ENCODE data around the gene FLCN. TPM values are rescaled to one million over a fixed set of nuclear protein-coding genes. Genes with fewer than 3 reads are reported as not detected.

The FLCN gene
- total and polyA plus RNA-seq, 10 of the 15 experiments (the other 5 are each of a cell fraction or from before 2014, with no cell fraction given), result 1.1 to 24.7 (median 10.4) TPM

- H3K4me1 ChIP-seq (ENCODE audit: control insufficient read depth, insufficient read depth, low read length), result peaks cover 14% of the 10 kb centered on the region
- H3K27me3 ChIP-seq (replicated peaks in 1 of 2; ENCODE audit: control insufficient read depth in 2 of 2, insufficient read depth in 2 of 2, low read length in 1 of 2), result no peaks in the 10 kb centered on the region
- no TSS peak for BruUV-seq (replicated peaks)
- H3K4me3 ChIP-seq, result peak within 1 kb of the TSS; percentile 67
- intact Hi-C loops (cut with micrococcal nuclease; ENCODE audit: unreplicated experiment), result no loop called here
- peak within 1 kb of the TSS; percentile 95 for H2AFZ ChIP-seq (ENCODE audit: control insufficient read depth, low read depth, low read length)
- FAIRE-seq (peak; percentile 98), DNase-seq (ENCODE audit: low read depth, low spot score) (peak; percentile 84), ATAC-seq (peak; percentile 96)
- H3K4me2 ChIP-seq (ENCODE audit: control insufficient read depth, insufficient read depth), result peak within 1 kb of the TSS; percentile 96
- peak within 1 kb of the TSS; percentile 97 for H3K27ac ChIP-seq (ENCODE audit: control insufficient read depth, insufficient read depth)
- peaks cover 0 to 3% of the 10 kb centered on the region in 2 experiments; a peak in 1 of 4 replicates for H3K36me3 ChIP-seq (ENCODE audit: control insufficient read depth in 2 of 2, insufficient read depth in 2 of 2, low read length in 1 of 2)
- SMC1A ChIA-PET (ENCODE audit: uncharacterized antibody, unreplicated experiment), result interaction anchor here (0.9 to 2.8 kb wide), 4 partner anchors 19 to 744 kb away, joined by 3 to 12 read pairs (median 4); no protein-coding TSS in a partner anchor
- peak within 1 kb of the TSS; percentile 98 for H3K9ac ChIP-seq (ENCODE audit: control insufficient read depth, insufficient read depth, low read length)
- CTCF ChIA-PET, result interaction anchor here (0.6 to 2.8 kb wide), 6 partner anchors 11 to 187 kb away, joined by 3 to 13 read pairs (median 3); no protein-coding TSS in a partner anchor
- peaks cover 48% of the 10 kb centered on the region for H3K79me2 ChIP-seq (ENCODE audit: control insufficient read depth, insufficient read depth, low read length)
- no peaks in the 10 kb centered on the region for H4K20me1 ChIP-seq (ENCODE audit: control insufficient read depth, insufficient read depth)
- WGBS (ENCODE audit: insufficient coverage, insufficient replicate concordance, low lambda C conversion rate, missing lambda C conversion rate), result 1% methylated on average over 69 of the region's 80 CpGs
- no peaks in the 10 kb centered on the region for H3K9me3 ChIP-seq (replicated peaks; ENCODE audit: control insufficient read depth, insufficient read depth, low read length)
- RAD21 ChIA-PET (ENCODE audit: unreplicated experiment), result interaction anchor here (1.2 to 2.1 kb wide), 3 partner anchors 32 to 138 kb away, joined by 4 to 8 read pairs (median 5); no protein-coding TSS in a partner anchor
- POLR2A ChIA-PET, result interaction anchor here (0.6 to 0.8 kb wide), 4 partner anchors 20 to 43 kb away, joined by 3 to 5 read pairs (median 3); no protein-coding TSS in a partner anchor
- in situ Hi-C loops (cut with MboI), result no loop called here
- TF ChIP-seq HDAC2 (IDR thresholded peaks at IDR 0.05) (no peak), SREBF2 (IDR thresholded peaks at IDR 0.05; ENCODE audit: low read length) (no peak), ZBED1 (IDR thresholded peaks at IDR 0.05; ENCODE audit: borderline replicate concordance) (no peak), SMAD5 (IDR thresholded peaks at IDR 0.05; ENCODE audit: low read depth) (peak; percentile 89), ZZZ3 (IDR thresholded peaks at IDR 0.05; ENCODE audit: control insufficient read depth, insufficient read length, low read depth) (no peak), TCF3 (IDR thresholded peaks at IDR 0.05; ENCODE audit: borderline replicate concordance, insufficient read depth, low read depth, low read length) (0 out of 2 replicates have a peak, but pooled peaks have one; percentile 55), BACH1 (IDR thresholded peaks at IDR 0.05; ENCODE audit: borderline replicate concordance) (peak; percentile 24; the same call in 1 of the 2 replicates), CTCF (IDR thresholded peaks at IDR 0.05 in 2 of 3, conservative IDR thresholded peaks at IDR 0.05 in 1 of 3; ENCODE audit: control insufficient read depth in 2 of 3, extremely low read depth in 1 of 3, insufficient read depth in 1 of 3, low read depth in 3 of 3, low read length in 3 of 3) (no peak), CREB1 (IDR thresholded peaks at IDR 0.05; ENCODE audit: low read depth) (peak; percentile 91), ZBTB33 (IDR thresholded peaks at IDR 0.05) (no peak), ZBTB40 (IDR thresholded peaks at IDR 0.05; ENCODE audit: borderline replicate concordance) (peak; percentile 85)
Observed at GRCh38 chr17:17280613-17281549, 43.9 kb upstream of the FLCN start, which contains the start of gene COPS3. COPS3 (minus strand) TSS chr17:17281246; CDS start chr17:17281186, 60 bp downstream.
